ENCODE data around the gene STRADA. TPM values are rescaled to one million over a fixed set of nuclear protein-coding genes. Genes with fewer than 3 reads are reported as not detected.

STRADA gene
- total RNA-seq, 1 donor from 2014 or later = 30.2 TPM

DNA sequence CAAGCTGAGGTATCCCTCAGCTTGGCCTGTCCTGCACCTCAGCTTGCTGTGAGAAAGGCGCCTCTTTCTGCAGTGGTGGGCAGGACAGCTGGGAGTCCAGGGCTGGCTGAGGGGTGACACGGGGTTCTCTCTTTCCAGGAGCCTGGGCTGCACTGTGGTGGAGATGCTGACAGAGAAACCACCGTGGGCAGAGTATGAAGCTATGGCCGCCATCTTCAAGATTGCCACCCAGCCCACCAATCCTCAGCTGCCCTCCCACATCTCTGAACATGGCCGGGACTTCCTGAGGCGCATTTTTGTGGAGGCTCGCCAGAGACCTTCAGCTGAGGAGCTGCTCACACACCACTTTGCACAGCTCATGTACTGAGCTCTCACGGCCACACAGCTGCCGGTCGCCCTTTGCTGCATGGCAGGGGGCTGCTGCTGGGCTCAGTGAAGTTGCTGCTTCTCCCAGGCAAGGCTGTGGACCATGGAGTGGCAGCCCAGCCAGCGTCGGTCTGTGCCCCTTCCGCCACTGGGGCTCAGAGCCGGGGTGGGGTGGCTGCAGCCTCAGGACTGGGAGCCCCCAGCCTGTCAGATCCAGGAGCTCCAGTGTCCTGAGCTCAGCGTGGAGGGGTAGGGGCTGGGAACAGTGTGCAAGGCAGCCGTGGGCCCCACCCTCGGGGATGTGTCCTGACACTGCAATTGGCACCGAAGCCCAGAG, 48.0 kb downstream of the STRADA start:
- no peak for DNase-seq
- peaks cover 63% of the 10 kb centered on the region for H3K36me3 ChIP-seq

DNA sequence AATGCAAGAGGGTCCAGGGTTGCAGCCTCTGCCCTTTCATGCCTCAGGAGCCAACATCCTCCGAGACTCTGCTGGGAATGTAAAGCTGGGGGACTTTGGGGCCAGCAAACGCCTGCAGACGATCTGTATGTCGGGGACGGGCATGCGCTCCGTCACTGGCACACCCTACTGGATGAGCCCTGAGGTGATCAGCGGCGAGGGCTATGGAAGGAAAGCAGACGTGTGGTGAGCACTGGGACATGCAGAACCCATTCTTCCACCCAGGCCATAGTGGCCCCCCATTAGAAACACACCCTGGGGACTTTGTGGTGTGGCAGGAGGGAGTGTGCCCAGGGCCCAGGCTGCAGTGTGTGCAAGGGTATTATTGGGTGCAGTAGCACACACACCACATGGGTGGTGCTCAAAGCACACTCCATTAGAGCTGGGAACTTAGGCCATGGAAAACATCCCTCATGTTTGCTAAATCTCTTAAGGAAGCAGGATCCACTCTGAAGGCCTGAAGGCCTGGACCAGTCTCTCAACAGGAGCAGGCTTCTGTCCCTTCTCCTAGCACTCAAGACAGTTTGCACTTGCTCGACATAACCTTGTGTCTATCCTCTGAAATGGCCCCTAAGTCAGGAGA, 49.3 kb downstream of the STRADA start:
- no peaks in the 10 kb centered on the region for H3K27me3 ChIP-seq
- peaks cover 71% of the 10 kb centered on the region for H3K36me3 ChIP-seq
- H3K9me3 ChIP-seq = no peaks in the 10 kb centered on the region
- no peak overlapping the region for H3K4me3 ChIP-seq
- H3K4me1 ChIP-seq = peaks cover 6% of the 10 kb centered on the region
- DNase-seq = no peak
- no peak overlapping the region for H3K27ac ChIP-seq
- TF ChIP-seq, protein P1, sequence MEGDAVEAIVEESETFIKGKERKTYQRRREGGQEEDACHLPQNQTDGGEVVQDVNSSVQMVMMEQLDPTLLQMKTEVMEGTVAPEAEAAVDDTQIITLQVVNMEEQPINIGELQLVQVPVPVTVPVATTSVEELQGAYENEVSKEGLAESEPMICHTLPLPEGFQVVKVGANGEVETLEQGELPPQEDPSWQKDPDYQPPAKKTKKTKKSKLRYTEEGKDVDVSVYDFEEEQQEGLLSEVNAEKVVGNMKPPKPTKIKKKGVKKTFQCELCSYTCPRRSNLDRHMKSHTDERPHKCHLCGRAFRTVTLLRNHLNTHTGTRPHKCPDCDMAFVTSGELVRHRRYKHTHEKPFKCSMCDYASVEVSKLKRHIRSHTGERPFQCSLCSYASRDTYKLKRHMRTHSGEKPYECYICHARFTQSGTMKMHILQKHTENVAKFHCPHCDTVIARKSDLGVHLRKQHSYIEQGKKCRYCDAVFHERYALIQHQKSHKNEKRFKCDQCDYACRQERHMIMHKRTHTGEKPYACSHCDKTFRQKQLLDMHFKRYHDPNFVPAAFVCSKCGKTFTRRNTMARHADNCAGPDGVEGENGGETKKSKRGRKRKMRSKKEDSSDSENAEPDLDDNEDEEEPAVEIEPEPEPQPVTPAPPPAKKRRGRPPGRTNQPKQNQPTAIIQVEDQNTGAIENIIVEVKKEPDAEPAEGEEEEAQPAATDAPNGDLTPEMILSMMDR (IDR thresholded peaks at IDR 0.05) = no peak
- intact Hi-C loops (cut with DNase I) = no loop called here
- ATAC-seq = no peak

More for the DNA sequence above, 48.0 kb downstream of the STRADA start:
- Histone ChIP-seq H3K4me1 (peaks cover 10% of the 10 kb centered on the region), H3K4me3 (no peak overlapping the region), H3K27me3 (no peaks in the 10 kb centered on the region), H3K27ac (no peak overlapping the region), H3K9me3 (no peaks in the 10 kb centered on the region)
- TF ChIP-seq, protein P1 (IDR thresholded peaks at IDR 0.05) = no peak
- no peak for ATAC-seq
- intact Hi-C loops (cut with DNase I) = no loop called here

DNA sequence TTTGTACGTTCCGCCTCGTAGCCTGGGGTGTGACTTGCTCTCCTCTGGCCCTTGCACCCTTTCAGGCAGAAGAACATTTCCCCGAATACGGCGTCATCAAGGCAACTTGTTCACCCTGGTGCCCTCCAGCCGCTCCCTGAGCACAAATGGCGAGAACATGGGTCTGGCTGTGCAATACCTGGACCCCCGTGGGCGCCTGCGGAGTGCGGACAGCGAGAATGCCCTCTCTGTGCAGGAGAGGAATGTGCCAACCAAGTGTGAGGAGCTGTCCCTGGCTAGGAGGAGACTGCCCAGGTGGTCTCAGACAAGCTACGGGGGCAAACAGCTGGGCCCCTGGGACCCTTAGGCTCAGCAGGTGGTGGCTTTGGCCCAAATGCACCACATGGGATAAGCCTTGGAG, 52.1 kb downstream of the STRADA start:
- intact Hi-C loops (cut with DNase I) = no loop called here
- H3K27me3 ChIP-seq = no peaks in the 10 kb centered on the region
- TF ChIP-seq, protein P1 (IDR thresholded peaks at IDR 0.05) = no peak
- H3K4me3 ChIP-seq = no peak overlapping the region
- no peaks in the 10 kb centered on the region for H3K9me3 ChIP-seq
- no peak for ATAC-seq
- H3K4me1 ChIP-seq = peaks cover 8% of the 10 kb centered on the region
- no peak overlapping the region for H3K27ac ChIP-seq
- no peak for DNase-seq
- peaks cover 82% of the 10 kb centered on the region for H3K36me3 ChIP-seq

DNA sequence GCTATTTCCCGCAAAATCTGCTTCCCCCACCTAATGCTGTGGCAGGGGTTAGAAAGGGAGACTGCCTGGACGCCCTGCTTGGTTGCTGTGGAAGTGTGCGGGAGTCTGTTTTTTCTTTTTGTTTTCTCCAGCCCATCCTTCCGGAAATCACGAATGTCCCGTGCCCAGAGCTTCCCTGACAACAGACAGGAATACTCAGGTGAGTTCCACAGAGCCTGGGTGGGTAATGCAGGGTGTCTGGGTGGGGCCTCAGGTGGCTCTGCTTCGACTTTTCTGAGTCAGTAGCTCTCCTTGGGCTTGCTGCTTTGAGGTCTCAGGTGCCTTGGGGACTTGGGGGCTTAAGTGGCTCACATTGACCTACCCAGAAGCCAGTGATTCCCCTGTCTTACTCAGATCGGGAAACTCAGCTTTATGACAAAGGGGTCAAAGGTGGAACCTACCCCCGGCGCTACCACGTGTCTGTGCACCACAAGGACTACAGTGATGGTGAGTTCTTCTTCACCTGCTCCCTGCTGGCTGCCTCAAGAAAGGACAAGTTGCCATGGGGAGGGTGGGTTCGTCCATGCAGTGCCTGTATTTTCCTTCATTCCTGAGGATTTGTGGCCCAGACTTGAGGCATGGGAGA, 53.1 kb downstream of the STRADA start:
- H3K9me3 ChIP-seq = no peaks in the 10 kb centered on the region
- intact Hi-C loops (cut with DNase I) = no loop called here
- ATAC-seq = no peak

DNA sequence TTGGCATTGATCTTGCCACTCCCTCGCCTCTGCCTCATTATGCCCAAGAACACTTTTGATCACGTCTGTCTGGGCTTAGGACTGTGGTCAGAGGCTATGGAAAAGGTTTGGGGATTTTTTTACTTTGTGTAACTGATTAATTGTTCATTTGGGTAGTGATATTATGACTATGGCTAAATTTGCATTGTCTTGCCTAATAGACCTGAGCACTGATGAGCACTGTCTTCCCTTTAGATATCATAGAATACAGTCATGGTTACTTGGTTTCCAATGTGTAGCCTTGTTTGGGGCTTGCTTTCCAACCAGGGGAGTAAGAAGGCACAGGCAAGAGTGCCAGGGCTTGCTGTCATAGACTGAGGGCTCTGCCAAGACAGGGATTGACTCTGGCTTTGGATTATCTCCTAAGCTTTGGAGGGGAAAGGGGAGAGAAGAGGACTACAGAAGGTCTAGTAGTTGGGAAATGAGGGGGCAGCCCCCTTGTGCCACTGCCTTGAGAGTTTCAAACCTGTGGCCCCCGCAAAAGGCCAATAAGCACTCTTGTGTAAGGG, 55.4 kb downstream of the STRADA start:
- H3K4me1 ChIP-seq = peaks cover 10% of the 10 kb centered on the region
- intact Hi-C loops (cut with DNase I) = no loop called here
- no peaks in the 10 kb centered on the region for H3K9me3 ChIP-seq
- H3K27ac ChIP-seq = no peak overlapping the region
- no peaks in the 10 kb centered on the region for H3K27me3 ChIP-seq
- no peak overlapping the region for H3K4me3 ChIP-seq
- ATAC-seq = no peak
- TF ChIP-seq, protein P1 (IDR thresholded peaks at IDR 0.05) = no peak
- H3K36me3 ChIP-seq = peaks cover 81% of the 10 kb centered on the region
- no peak for DNase-seq

More for the DNA sequence above, 53.1 kb downstream of the STRADA start:
- Histone ChIP-seq H3K4me1 (peaks cover 8% of the 10 kb centered on the region), H3K27ac (no peak overlapping the region), H3K4me3 (no peak overlapping the region), H3K36me3 (peaks cover 84% of the 10 kb centered on the region), H3K27me3 (no peaks in the 10 kb centered on the region)
- DNase-seq = no peak
- TF ChIP-seq, protein P1 (IDR thresholded peaks at IDR 0.05) = no peak
